NCI-H82 (cell line): ENCODE results near the gene GARNL3.

Experiments
- DNase-seq: peaks from one replicate; lab custom pipeline; 2025; lab: John Stamatoyannopoulos, UW

The GARNL3 gene

GRCh38 chr9:127313042-127313560 is 48.5 kb downstream of the GARNL3 start:
- DNase-seq: peak; percentile 40

GRCh38 chr9:127314911-127315310 is 50.3 kb downstream of the GARNL3 start:
- no peak for DNase-seq

GRCh38 chr9:127316586-127317323 is 52.2 kb downstream of the GARNL3 start:
- no peak for DNase-seq

GRCh38 chr9:127318651-127319167 is 54.1 kb downstream of the GARNL3 start:
- peak; percentile 40 for DNase-seq

GRCh38 chr9:127319366-127320114 is 55.0 kb downstream of the GARNL3 start:
- no peak for DNase-seq

GRCh38 chr9:127320115-127320378 is 55.5 kb downstream of the GARNL3 start:
- no peak for DNase-seq

GRCh38 chr9:127323393-127323792 is 58.8 kb downstream of the GARNL3 start:
- DNase-seq: no peak

GRCh38 chr9:127330501-127330900 is 65.9 kb downstream of the GARNL3 start:
- no peak for DNase-seq

GRCh38 chr9:127333221-127334064 is 68.9 kb downstream of the GARNL3 start:
- peak; percentile 94 for DNase-seq

- no peak for DNase-seq
Measured at GRCh38 chr9:127334725-127335124, 70.2 kb downstream of the GARNL3 start.

GRCh38 chr9:127336086-127336485 is 71.5 kb downstream of the GARNL3 start:
- no peak for DNase-seq

- DNase-seq: no peak
Measured at GRCh38 chr9:127336506-127337352, 72.2 kb downstream of the GARNL3 start.

- no peak for DNase-seq
Measured at GRCh38 chr9:127340721-127341120, 76.1 kb downstream of the GARNL3 start.

- no peak for DNase-seq
Measured at GRCh38 chr9:127341152-127341551, 76.6 kb downstream of the GARNL3 start.

GRCh38 chr9:127344368-127345000 is 79.9 kb downstream of the GARNL3 start:
- DNase-seq: no peak

GRCh38 chr9:127345566-127345965 is 81.0 kb downstream of the GARNL3 start:
- DNase-seq: no peak

- DNase-seq: peak; percentile 36
Measured at GRCh38 chr9:127346584-127346983, 82.0 kb downstream of the GARNL3 start.

GRCh38 chr9:127347831-127348776 is 83.5 kb downstream of the GARNL3 start:
- peak; percentile 64 for DNase-seq

GRCh38 chr9:127349483-127350113 is 85.0 kb downstream of the GARNL3 start:
- DNase-seq: no peak
